Muscle layer of duodenum (tissue), 2 donors: ENCODE measurements around the gene DISC1.

Experiments used
- H3K27ac ChIP-seq: one replicate; pipeline ENCODE4 v1.7.0; 2013; ENCODE audit warnings: mild to moderate bottlenecking, low read length
- H3K27me3 ChIP-seq: one replicate; pipeline ENCODE4 v1.7.0; 2013; ENCODE audit warnings: low read depth, mild to moderate bottlenecking, control low read depth, low read length
- H3K36me3 ChIP-seq, 2 donors: one replicate each; pipeline ENCODE4 v1.7.0; 2013; ENCODE audit warnings: low read length in 2 of 2, control low read depth in 1 of 2, mild to moderate bottlenecking in 1 of 2; ENCODE audit not compliant: insufficient read depth in 2 of 2, control insufficient read depth in 1 of 2
- H3K4me1 ChIP-seq, 2 donors: one replicate each; pipeline ENCODE4 v1.7.0; 2013; ENCODE audit warnings: low read length in 2 of 2, mild to moderate bottlenecking in 2 of 2, control low read depth in 1 of 2, moderate library complexity in 1 of 2; ENCODE audit not compliant: insufficient read depth in 2 of 2, control insufficient read depth in 1 of 2
- H3K4me3 ChIP-seq, 2 donors: one replicate each; pipeline ENCODE4 v1.7.0; 2013; ENCODE audit warnings: low read length in 2 of 2, low read depth in 1 of 2, mild to moderate bottlenecking in 1 of 2
- H3K9me3 ChIP-seq, 2 donors: one replicate each; pipeline ENCODE4 v1.7.0; 2013; ENCODE audit warnings: low read length in 2 of 2, control low read depth in 1 of 2, mild to moderate bottlenecking in 1 of 2; ENCODE audit not compliant: control insufficient read depth in 1 of 2
- donor health status: healthy.

DISC1 gene

GRCh38 chr1:232012773-232013386, 386.3 kb downstream of the DISC1 start:
- Histone ChIP-seq H3K27me3 (no peaks in the 10 kb centered on the region), H3K9me3 (no peaks in the 10 kb centered on the region), H3K36me3 (no peaks in the 10 kb centered on the region), H3K4me3 (peak overlapping the region; percentile 4 to 31), H3K4me1 (peaks cover 9 to 19% of the 10 kb centered on the region in 2 donors), H3K27ac (peak overlapping the region; percentile 57)

GRCh38 chr1:232014941-232015340, 388.4 kb downstream of the DISC1 start:
- H3K36me3 ChIP-seq: no peaks in the 10 kb centered on the region
- H3K4me1 ChIP-seq: peaks cover 9 to 19% of the 10 kb centered on the region in 2 donors
- H3K9me3 ChIP-seq: no peaks in the 10 kb centered on the region
- H3K4me3 ChIP-seq: no peak overlapping the region
- H3K27ac ChIP-seq: no peak overlapping the region
- H3K27me3 ChIP-seq: no peaks in the 10 kb centered on the region

- no peaks in the 10 kb centered on the region for H3K27me3 ChIP-seq
- H3K4me3 ChIP-seq: no peak overlapping the region
- no peaks in the 10 kb centered on the region for H3K9me3 ChIP-seq
Measured at GRCh38 chr1:232016616-232017015, 390.0 kb downstream of the DISC1 start.

GRCh38 chr1:232017057-232017456, 390.5 kb downstream of the DISC1 start:
- Histone ChIP-seq H3K27me3 (no peaks in the 10 kb centered on the region), H3K4me3 (no peak overlapping the region), H3K27ac (no peak overlapping the region), H3K4me1 (peaks cover 9 to 16% of the 10 kb centered on the region in 2 donors), H3K36me3 (no peaks in the 10 kb centered on the region), H3K9me3 (no peaks in the 10 kb centered on the region)

More at GRCh38 chr1:232016616-232017015, 390.0 kb downstream of the DISC1 start:
- Histone ChIP-seq H3K4me1 (peaks cover 9 to 19% of the 10 kb centered on the region in 2 donors), H3K27ac (no peak overlapping the region), H3K36me3 (no peaks in the 10 kb centered on the region)

- no peaks in the 10 kb centered on the region for H3K36me3 ChIP-seq
- H3K4me1 ChIP-seq: peaks cover 2 to 12% of the 10 kb centered on the region in 2 donors
- H3K4me3 ChIP-seq: no peak overlapping the region
- no peak overlapping the region for H3K27ac ChIP-seq
- H3K27me3 ChIP-seq: no peaks in the 10 kb centered on the region
- H3K9me3 ChIP-seq: no peaks in the 10 kb centered on the region
Measured at GRCh38 chr1:232017759-232018158, 391.2 kb downstream of the DISC1 start.

- Histone ChIP-seq H3K27ac (no peak overlapping the region), H3K4me1 (peaks cover 0 to 7% of the 10 kb centered on the region in 2 donors), H3K27me3 (no peaks in the 10 kb centered on the region), H3K9me3 (no peaks in the 10 kb centered on the region), H3K36me3 (no peaks in the 10 kb centered on the region), H3K4me3 (no peak overlapping the region)
Measured at GRCh38 chr1:232018231-232019025, 391.8 kb downstream of the DISC1 start.

GRCh38 chr1:232019026-232019340, 392.4 kb downstream of the DISC1 start:
- Histone ChIP-seq H3K9me3 (no peaks in the 10 kb centered on the region), H3K36me3 (no peaks in the 10 kb centered on the region), H3K27ac (no peak overlapping the region), H3K27me3 (no peaks in the 10 kb centered on the region), H3K4me1 (peaks cover 0 to 2% of the 10 kb centered on the region in 2 donors), H3K4me3 (no peak overlapping the region)

GRCh38 chr1:232020352-232020751, 393.8 kb downstream of the DISC1 start:
- H3K4me3 ChIP-seq: no peak overlapping the region
- H3K4me1 ChIP-seq: no peaks in the 10 kb centered on the region
- no peaks in the 10 kb centered on the region for H3K9me3 ChIP-seq
- no peaks in the 10 kb centered on the region for H3K27me3 ChIP-seq
- no peaks in the 10 kb centered on the region for H3K36me3 ChIP-seq
- H3K27ac ChIP-seq: no peak overlapping the region

GRCh38 chr1:232029315-232029714, 402.7 kb downstream of the DISC1 start:
- Histone ChIP-seq H3K36me3 (no peaks in the 10 kb centered on the region), H3K27me3 (no peaks in the 10 kb centered on the region), H3K27ac (no peak overlapping the region), H3K4me1 (no peaks in the 10 kb centered on the region), H3K4me3 (no peak overlapping the region), H3K9me3 (no peaks in the 10 kb centered on the region)

- no peak overlapping the region for H3K4me3 ChIP-seq
- H3K27ac ChIP-seq: no peak overlapping the region
- no peaks in the 10 kb centered on the region for H3K27me3 ChIP-seq
- no peaks in the 10 kb centered on the region for H3K9me3 ChIP-seq
- no peaks in the 10 kb centered on the region for H3K36me3 ChIP-seq
- H3K4me1 ChIP-seq: no peaks in the 10 kb centered on the region
Measured at GRCh38 chr1:232031156-232031555, 404.6 kb downstream of the DISC1 start.

GRCh38 chr1:232033285-232033684, 406.7 kb downstream of the DISC1 start:
- no peak overlapping the region for H3K4me3 ChIP-seq
- H3K27ac ChIP-seq: no peak overlapping the region
- no peaks in the 10 kb centered on the region for H3K9me3 ChIP-seq
- no peaks in the 10 kb centered on the region for H3K4me1 ChIP-seq
- H3K27me3 ChIP-seq: no peaks in the 10 kb centered on the region
- H3K36me3 ChIP-seq: no peaks in the 10 kb centered on the region
